HPDE6-E6E7 (cell line): Measurements from ENCODE around the gene CYP1A1.
"Not testable (repeated sequence)": the region's sequence is repeated elsewhere in the genome, so short reads cannot be mapped to it uniquely, and the experiment has no call there.

Experiments
- DNase-seq: peaks from one replicate; pipeline ENCODE4 v3.0.0; 2011; ENCODE audit warnings: missing footprints; ENCODE audit errors: extremely low spot score

CYP1A1 gene

GRCh38 chr15:74735305-74735704 lies 10.0 kb upstream of the CYP1A1 start:
- no peak for DNase-seq

- DNase-seq = no peak
Observed at GRCh38 chr15:74733269-74733668, 7.9 kb upstream of the CYP1A1 start.

GRCh38 chr15:74732846-74733245 lies 7.5 kb upstream of the CYP1A1 start:
- no peak for DNase-seq

- no peak for DNase-seq
Observed at GRCh38 chr15:74730619-74731316, 5.4 kb upstream of the CYP1A1 start.

GRCh38 chr15:74729372-74729771 lies 4.0 kb upstream of the CYP1A1 start:
- not testable (repeated sequence) for DNase-seq

- not testable (repeated sequence) for DNase-seq
Observed at GRCh38 chr15:74728699-74729098, 3.4 kb upstream of the CYP1A1 start.

- no peak for DNase-seq
Observed at GRCh38 chr15:74727727-74728126, 2.4 kb upstream of the CYP1A1 start.

- no peak for DNase-seq
Observed at GRCh38 chr15:74726774-74727164, 1.4 kb upstream of the CYP1A1 start.

GRCh38 chr15:74725845-74726773 lies 781 bp upstream of the CYP1A1 start:
- DNase-seq = no peak

- DNase-seq = no peak
Observed at GRCh38 chr15:74724570-74725224, 631 bp downstream of the CYP1A1 start.

GRCh38 chr15:74723754-74724334 lies 1.5 kb downstream of the CYP1A1 start:
- DNase-seq = peak; percentile 58

GRCh38 chr15:74723187-74723586 lies 2.1 kb downstream of the CYP1A1 start:
- DNase-seq = no peak

GRCh38 chr15:74722591-74722990 lies 2.7 kb downstream of the CYP1A1 start:
- no peak for DNase-seq

GRCh38 chr15:74716651-74717050 lies 8.7 kb downstream of the CYP1A1 start:
- DNase-seq = no peak

GRCh38 chr15:74712311-74712710 lies 13.0 kb downstream of the CYP1A1 start:
- no peak for DNase-seq

GRCh38 chr15:74710319-74711094 lies 14.8 kb downstream of the CYP1A1 start:
- DNase-seq = no peak

- DNase-seq = no peak
Observed at GRCh38 chr15:74709892-74710291, 15.4 kb downstream of the CYP1A1 start.

- DNase-seq = no peak
Observed at GRCh38 chr15:74709011-74709410, 16.3 kb downstream of the CYP1A1 start.

- DNase-seq = no peak
Observed at GRCh38 chr15:74696808-74697207, 28.5 kb downstream of the CYP1A1 start.

- no peak for DNase-seq
Observed at GRCh38 chr15:74696398-74696729, 29.0 kb downstream of the CYP1A1 start.

GRCh38 chr15:74695597-74696397 lies 29.5 kb downstream of the CYP1A1 start, which contains the start of gene EDC3:
Gene EDC3 (minus strand): TSS chr15:74696024. CDS start chr15:74675124, 20,900 bp downstream.
- peak; percentile 76 for DNase-seq
